MCF 10A (cell line): Measurements from ENCODE around the gene C3orf70. TPM values are rescaled to one million over a fixed set of nuclear protein-coding genes. Genes with fewer than 3 reads are reported as not detected.

ENCODE experiments used
- BruUV-seq: library from RNA; stranded (reverse); fragments of 400-500 nt; replicated peaks from 2 replicates; lab custom pipeline; 2021; lab: Mats Ljungman, UMichigan
- CTCF ChIA-PET: fragments of 300-600 bp; sonication (Branson Sonifier 250); formaldehyde crosslinking; extraction: SDS; loops from one replicate; lab custom pipeline; 2021; ENCODE audit warnings: antibody characterized with exemption, inconsistent platforms; lab: Yijun Ruan, JAX
- POLR2A ChIA-PET: fragments of 300-600, 350-650 bp; sonication (Branson Sonifier 250); formaldehyde crosslinking; extraction: SDS; loops from one replicate; lab custom pipeline; 2020; ENCODE audit warnings: antibody characterized with exemption, inconsistent platforms; lab: Yijun Ruan, JAX
- DNase-seq: peaks from one replicate; pipeline ENCODE4 v3.0.0-alpha.2; 2018; ENCODE audit not compliant: unreplicated experiment
- H3K27ac Mint-ChIP-seq: one replicate; pipeline ENCODE4 v1.8.0; 2022; ENCODE audit warnings: mild to moderate bottlenecking, low read depth, mixed read lengths; ENCODE audit not compliant: unreplicated experiment
- H3K27me3 Mint-ChIP-seq: one replicate; pipeline ENCODE4 v1.8.0; 2022; ENCODE audit warnings: mixed read lengths; ENCODE audit not compliant: insufficient read depth, unreplicated experiment
- H3K36me3 Mint-ChIP-seq: one replicate; pipeline ENCODE4 v1.8.0; 2022; ENCODE audit warnings: mild to moderate bottlenecking, moderate library complexity, mixed read lengths; ENCODE audit not compliant: insufficient read depth, unreplicated experiment
- H3K4me1 Mint-ChIP-seq: one replicate; pipeline ENCODE4 v1.8.0; 2022; ENCODE audit warnings: mixed read lengths; ENCODE audit not compliant: insufficient read depth, unreplicated experiment
- H3K4me3 Mint-ChIP-seq: one replicate; pipeline ENCODE4 v1.8.0; 2022; ENCODE audit warnings: mild to moderate bottlenecking, moderate library complexity, mixed read lengths; ENCODE audit not compliant: unreplicated experiment
- H3K9me3 Mint-ChIP-seq: one replicate; pipeline ENCODE4 v1.8.0; 2022; ENCODE audit warnings: mixed read lengths; ENCODE audit not compliant: unreplicated experiment
- intact Hi-C: fragments of 100-400 bp; cut with micrococcal nuclease; formaldehyde crosslinking; loops from 2 replicates; pipeline ENCODE4 v1.14.1; 2022
- total RNA-seq: library from RNA; stranded (reverse); gene quantifications from 2 replicates; pipeline ENCODE4 v1.2.3, GENCODE V29; 2022
- TF ChIP-seq, protein P1 (sequence below): fragments of 200-600 bp; IDR thresholded peaks from one replicate; pipeline ENCODE4 v1.8.0; 2022; ENCODE audit warnings: antibody characterized with exemption, mild to moderate bottlenecking; ENCODE audit not compliant: unreplicated experiment

Gene C3orf70
- total RNA-seq, 1 experiment from 2014 or later: not detected

DNA sequence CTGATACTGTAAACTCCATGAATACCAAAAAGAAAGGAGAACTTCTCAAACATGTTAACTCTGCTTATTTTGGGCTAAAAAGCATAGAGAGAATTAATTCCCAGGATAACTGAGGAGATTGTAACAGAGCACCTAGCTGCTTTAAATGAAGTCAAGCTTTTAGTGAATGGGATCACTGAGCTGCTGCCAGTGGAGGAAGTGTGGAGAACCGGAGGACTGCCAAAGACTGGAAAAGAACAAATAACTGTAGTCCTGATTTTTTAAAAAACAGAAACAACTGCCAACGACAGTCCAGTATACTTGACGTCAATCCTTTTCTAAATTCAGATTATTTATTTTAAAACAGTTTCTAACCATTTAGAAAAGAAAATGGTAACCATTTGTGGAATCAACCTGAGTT lies 3.3 kb downstream of the C3orf70 start:
- no peak overlapping the region for H3K4me3 Mint-ChIP-seq
- H3K36me3 Mint-ChIP-seq: no peaks in the 10 kb centered on the region
- no peaks in the 10 kb centered on the region for H3K4me1 Mint-ChIP-seq
- BruUV-seq: no TSS peak
- intact Hi-C loops: no loop called here
- no peaks in the 10 kb centered on the region for H3K27me3 Mint-ChIP-seq
- H3K9me3 Mint-ChIP-seq: no peaks in the 10 kb centered on the region
- DNase-seq: no peak
- ChIA-PET POLR2A (no interaction called here), CTCF (no interaction called here)
- TF ChIP-seq, protein P1, sequence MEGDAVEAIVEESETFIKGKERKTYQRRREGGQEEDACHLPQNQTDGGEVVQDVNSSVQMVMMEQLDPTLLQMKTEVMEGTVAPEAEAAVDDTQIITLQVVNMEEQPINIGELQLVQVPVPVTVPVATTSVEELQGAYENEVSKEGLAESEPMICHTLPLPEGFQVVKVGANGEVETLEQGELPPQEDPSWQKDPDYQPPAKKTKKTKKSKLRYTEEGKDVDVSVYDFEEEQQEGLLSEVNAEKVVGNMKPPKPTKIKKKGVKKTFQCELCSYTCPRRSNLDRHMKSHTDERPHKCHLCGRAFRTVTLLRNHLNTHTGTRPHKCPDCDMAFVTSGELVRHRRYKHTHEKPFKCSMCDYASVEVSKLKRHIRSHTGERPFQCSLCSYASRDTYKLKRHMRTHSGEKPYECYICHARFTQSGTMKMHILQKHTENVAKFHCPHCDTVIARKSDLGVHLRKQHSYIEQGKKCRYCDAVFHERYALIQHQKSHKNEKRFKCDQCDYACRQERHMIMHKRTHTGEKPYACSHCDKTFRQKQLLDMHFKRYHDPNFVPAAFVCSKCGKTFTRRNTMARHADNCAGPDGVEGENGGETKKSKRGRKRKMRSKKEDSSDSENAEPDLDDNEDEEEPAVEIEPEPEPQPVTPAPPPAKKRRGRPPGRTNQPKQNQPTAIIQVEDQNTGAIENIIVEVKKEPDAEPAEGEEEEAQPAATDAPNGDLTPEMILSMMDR: no peak
- no peak overlapping the region for H3K27ac Mint-ChIP-seq

DNA sequence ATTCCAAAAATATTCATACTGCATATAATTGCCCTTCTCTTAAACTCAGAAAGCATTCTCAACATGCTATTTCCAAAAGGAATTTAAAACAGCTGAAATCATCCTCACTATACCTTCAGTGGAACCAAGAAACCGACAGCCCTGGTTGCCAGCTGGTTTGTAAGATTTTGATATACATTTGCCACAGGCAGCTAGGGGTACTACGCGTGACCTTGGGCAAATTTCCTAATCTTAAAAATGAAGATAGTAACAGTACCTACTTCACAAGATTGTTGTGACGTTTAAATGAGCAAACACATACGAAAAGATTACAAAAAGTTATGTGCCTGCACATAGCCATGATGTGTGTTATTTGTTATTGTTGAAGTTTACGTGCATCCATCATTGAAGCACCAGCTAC lies 7.3 kb downstream of the C3orf70 start:
- Mint-ChIP-seq H3K36me3 (no peaks in the 10 kb centered on the region), H3K4me3 (no peak overlapping the region), H3K4me1 (no peaks in the 10 kb centered on the region), H3K27me3 (peaks cover 28% of the 10 kb centered on the region), H3K27ac (no peak overlapping the region), H3K9me3 (no peaks in the 10 kb centered on the region)
- BruUV-seq: no TSS peak
- intact Hi-C loops: no loop called here
- no peak for DNase-seq
- POLR2A ChIA-PET: interaction anchor here (0.7 kb wide), 1 partner anchor 118 kb away, joined by 4 read pairs; no protein-coding TSS in a partner anchor
- TF ChIP-seq, protein P1: no peak
- CTCF ChIA-PET: interaction anchor here (0.6 to 0.7 kb wide), 2 partner anchors 50 to 74 kb away, joined by 3 to 4 read pairs; no protein-coding TSS in a partner anchor

DNA sequence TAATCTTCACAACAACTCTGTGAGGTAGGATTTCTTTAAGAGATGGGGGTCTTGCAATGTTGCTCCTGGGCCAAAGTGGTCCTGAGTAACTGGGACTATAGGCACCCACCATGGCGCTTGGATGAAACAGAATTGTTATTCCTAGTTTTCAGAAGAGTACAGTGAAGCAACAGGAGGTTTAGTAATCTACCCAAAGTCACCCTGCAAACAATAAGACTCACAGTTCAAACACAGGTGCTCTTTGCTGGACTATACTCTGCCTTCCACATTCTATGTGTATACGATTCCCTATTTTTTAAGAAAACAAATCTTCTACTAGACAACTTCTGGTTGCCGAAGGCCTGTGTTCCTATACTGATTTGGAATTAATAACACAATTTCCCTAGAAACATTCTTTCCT lies 8.1 kb downstream of the C3orf70 start:
- H3K4me3 Mint-ChIP-seq: no peak overlapping the region
- no peak for DNase-seq
- peaks cover 28% of the 10 kb centered on the region for H3K27me3 Mint-ChIP-seq
- H3K27ac Mint-ChIP-seq: no peak overlapping the region
- POLR2A ChIA-PET: no interaction called here
- TF ChIP-seq, protein P1: no peak
- no peaks in the 10 kb centered on the region for H3K36me3 Mint-ChIP-seq
- CTCF ChIA-PET: interaction anchor here (0.6 kb wide), 1 partner anchor 270 kb away, joined by 4 read pairs; no protein-coding TSS in a partner anchor
- intact Hi-C loops: no loop called here
- BruUV-seq: no TSS peak
- no peaks in the 10 kb centered on the region for H3K9me3 Mint-ChIP-seq
- no peaks in the 10 kb centered on the region for H3K4me1 Mint-ChIP-seq

DNA sequence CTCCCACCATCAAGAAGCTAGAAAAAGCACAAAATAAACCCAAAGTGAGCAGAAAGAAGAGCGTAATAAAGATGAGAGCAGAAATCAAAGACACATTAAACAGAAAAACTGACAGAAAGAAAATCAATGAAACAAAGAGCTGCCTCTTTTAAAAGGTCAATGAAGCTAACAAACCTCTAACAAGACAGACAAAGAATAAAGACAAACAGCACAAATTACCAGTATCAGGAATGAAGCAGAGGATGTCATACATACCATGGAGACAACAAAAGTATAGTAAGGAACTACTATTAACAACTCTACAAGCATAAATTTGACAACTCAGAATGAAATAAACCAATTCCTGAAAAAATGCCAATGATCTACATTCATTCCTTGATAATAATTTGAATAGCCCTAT lies 15.0 kb downstream of the C3orf70 start:
- Mint-ChIP-seq H3K27me3 (peaks cover 60% of the 10 kb centered on the region), H3K36me3 (peaks cover 6% of the 10 kb centered on the region), H3K9me3 (no peaks in the 10 kb centered on the region), H3K4me1 (no peaks in the 10 kb centered on the region), H3K4me3 (no peak overlapping the region), H3K27ac (no peak overlapping the region)
- ChIA-PET POLR2A (interaction anchor here (0.7 kb wide), 1 partner anchor 47 kb away, joined by 3 read pairs; no protein-coding TSS in a partner anchor), CTCF (interaction anchor here (0.6 kb wide), 1 partner anchor 65 kb away, joined by 3 read pairs; no protein-coding TSS in a partner anchor)
- TF ChIP-seq, protein P1: no peak
- no TSS peak for BruUV-seq
- DNase-seq: no peak
- intact Hi-C loops: no loop called here
